DMS53 treated with DMSO at 0.1 percent for 48 hours (cell line): ENCODE measurements around the gene PABPN1.
"Not testable (repeated sequence)": the region's sequence is repeated elsewhere in the genome, so short reads cannot be mapped to it uniquely, and the experiment has no call there.

ENCODE experiments used
- DNase-seq: peaks from one replicate; lab custom pipeline; 2025; ENCODE audit not compliant: unreplicated experiment; lab: John Stamatoyannopoulos, UW

Gene PABPN1, protein sequence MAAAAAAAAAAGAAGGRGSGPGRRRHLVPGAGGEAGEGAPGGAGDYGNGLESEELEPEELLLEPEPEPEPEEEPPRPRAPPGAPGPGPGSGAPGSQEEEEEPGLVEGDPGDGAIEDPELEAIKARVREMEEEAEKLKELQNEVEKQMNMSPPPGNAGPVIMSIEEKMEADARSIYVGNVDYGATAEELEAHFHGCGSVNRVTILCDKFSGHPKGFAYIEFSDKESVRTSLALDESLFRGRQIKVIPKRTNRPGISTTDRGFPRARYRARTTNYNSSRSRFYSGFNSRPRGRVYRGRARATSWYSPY

DNA sequence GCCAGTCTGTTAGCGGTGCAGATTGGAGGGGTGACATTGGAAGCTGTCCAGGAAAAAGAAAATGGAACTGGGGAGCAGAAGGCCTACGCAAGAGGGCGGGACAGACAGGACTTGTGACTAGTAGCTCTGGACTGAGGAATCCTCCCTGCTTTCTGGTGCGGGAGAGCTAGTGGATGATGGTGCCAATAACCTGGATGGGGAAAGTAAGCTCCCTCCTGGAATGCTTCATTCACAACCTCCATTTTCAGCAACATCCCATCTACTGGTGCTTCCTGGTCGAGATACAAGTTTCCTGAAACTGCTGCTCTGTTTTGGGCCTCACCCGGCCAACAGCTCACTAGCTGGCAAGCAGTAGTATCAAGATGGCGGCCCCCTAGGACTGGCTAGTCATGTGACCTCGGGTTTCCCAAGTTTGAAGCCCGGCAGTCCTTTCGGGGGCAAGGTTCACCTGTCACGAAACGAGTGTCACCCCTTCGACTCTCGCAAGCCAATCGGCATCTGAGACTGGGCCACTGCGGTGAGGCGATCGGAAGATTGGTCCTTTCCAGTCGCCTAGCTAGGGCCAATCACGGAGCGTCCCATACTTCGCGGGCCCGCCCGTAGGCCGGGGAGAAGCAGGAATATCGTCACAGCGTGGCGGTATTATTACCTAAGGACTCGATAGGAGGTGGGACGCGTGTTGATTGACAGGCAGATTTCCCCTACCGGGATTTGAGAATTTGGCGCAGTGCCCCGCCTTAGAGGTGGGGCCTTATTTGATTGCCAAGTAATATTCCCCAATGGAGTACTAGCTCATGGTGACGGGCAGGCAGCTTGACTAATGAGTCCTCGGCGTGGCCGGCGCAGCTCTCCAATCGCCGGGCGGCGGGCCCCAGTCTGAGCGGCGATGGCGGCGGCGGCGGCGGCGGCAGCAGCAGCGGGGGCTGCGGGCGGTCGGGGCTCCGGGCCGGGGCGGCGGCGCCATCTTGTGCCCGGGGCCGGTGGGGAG lies at the start of gene PABPN1:
Gene PABPN1 (plus strand): TSS at position 874 of the 988 bp plus-strand sequence. CDS start 13 bp downstream, at position 887.
- peak; percentile 97 for DNase-seq

DNA sequence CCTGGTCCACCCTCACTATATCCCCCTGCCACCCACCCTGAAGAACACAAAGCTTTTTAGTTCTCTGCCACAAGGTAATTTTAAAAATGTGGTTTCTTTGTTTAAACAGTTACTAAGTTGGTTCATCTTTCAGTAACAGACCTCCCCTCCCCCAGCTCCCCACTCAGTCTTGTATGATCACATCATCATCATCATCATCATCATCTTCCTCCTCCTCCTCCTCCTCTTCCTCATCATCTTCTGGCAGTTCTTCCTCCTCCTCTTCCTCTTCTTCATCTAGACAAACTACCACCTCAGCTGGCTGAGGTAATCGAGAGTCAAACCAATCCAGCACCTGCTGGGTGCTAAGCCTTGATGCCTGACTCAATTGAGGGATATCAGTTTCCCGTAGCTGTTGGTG lies 45.8 kb upstream of the PABPN1 start:
- no peak for DNase-seq

DNA sequence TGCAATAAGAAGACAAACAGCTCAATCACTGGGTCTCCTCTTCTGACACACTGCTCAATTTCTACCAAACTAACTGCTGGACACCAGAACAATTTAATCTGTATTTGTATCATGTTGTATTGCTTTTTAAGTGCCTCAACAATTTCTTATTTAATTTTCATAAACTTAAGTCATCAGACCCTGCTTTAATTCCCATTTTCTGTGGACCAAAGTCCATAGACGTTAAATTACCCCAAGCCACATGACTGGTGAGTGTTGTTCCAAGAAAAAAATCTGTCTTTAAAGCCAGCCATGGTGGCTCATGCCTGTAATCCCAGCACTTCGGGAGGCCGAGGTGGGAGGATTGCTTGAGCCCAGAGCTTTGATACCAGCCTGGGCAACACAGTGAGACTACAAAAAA lies 44.1 kb upstream of the PABPN1 start:
- no peak for DNase-seq

DNA sequence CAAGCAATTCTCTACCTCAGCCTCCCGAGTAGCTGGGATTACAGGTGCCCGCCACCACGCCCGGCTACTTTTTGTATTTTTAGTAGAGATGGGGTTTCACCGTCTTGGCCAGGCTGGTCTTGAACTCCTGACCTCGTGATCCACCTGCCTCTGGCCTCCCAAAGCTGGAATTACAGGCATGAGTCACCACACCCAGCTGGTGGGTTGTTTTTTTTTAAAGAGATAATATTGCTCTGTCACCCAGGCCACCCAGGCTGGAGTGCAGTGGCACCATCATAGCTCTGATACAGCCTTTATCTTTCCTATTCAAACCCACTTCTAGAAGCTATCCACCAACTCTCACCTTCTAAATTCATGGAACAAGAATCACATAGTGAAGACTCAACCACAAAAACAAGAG lies 43.3 kb upstream of the PABPN1 start:
- DNase-seq: not testable (repeated sequence)

DNA sequence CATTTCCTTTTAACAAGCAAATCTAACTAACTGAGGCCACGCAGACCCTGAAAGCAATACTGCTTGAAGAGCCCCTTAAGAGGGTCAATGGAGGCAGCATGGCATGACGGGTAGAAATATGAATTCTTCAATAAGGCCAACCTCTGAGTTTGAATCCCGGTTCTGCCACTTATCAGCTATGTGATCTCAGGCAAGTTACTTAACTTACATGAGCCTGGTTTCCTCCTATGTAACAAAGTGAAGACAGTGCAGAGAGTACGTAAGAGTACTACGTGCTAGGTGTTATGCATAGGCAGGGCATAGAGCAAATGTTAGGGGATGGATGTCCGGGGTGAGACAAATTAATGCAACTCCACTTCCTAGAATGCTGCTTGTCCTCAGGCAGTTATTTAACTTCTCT lies 40.0 kb upstream of the PABPN1 start:
- DNase-seq: no peak

DNA sequence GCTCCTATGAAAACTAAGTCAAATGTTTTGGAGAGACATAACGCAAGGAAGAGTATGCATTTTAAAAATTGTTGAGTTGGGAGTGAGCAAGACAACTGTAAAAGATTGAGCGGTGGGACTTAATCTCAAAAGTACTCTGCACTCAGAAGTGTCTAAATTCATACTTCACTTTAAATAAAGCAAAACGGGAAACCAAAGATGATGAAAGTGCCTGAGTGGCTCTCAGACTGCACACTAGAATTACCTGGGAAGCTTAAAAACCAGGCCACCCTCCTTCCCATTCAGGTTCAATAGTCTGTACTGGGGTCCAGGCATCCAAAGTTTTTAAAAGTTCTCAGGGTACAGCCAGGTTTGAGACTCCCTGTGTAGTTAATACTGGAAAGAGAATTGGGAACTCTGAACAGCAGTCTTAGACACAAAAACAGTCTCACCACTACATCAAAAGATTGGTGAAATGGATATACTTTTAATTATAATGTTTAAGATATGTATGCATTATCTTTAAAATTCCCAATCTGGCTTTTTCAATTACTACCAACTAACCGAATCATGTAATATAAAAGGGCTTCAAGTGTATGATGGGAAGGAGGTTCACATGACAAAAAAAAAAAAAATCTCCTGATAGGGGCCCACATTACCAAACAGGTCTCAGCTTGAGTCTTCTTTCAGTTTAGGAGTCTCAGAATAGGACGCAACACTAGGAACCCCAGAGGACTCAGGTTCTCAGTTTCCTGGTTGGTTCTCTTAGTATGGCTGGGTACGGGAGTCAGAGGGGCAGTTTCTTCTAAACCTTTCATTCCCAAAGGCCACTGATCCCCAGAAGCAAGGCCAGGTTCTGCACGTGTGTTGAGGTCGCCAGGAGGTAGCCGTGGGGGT lies 36.4 kb upstream of the PABPN1 start:
- no peak for DNase-seq

DNA sequence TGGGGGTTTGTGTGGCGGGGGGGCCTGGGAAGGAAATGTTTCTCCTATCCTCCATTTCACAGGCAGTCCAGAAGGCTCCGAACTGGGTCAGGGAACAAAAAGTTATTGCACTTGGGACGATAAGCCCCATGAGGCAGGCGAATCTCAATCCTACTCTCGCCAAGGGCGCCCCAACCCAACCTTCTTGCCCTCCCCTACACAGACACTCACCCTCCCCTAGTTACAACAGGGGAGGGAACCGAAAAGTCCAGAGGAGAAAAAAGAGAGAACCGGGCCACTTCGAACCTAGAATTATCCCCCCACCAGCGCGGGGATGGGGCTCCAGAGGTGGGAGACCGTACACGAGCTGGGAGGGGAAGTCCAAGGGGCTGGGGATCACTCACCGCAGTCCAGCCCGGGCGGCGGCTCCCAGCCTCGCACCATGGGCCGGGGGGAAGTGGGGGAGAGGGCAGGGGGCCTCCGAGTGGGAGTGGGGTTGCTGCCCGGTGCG lies 35.7 kb upstream of the PABPN1 start:
- DNase-seq: no peak

DNA sequence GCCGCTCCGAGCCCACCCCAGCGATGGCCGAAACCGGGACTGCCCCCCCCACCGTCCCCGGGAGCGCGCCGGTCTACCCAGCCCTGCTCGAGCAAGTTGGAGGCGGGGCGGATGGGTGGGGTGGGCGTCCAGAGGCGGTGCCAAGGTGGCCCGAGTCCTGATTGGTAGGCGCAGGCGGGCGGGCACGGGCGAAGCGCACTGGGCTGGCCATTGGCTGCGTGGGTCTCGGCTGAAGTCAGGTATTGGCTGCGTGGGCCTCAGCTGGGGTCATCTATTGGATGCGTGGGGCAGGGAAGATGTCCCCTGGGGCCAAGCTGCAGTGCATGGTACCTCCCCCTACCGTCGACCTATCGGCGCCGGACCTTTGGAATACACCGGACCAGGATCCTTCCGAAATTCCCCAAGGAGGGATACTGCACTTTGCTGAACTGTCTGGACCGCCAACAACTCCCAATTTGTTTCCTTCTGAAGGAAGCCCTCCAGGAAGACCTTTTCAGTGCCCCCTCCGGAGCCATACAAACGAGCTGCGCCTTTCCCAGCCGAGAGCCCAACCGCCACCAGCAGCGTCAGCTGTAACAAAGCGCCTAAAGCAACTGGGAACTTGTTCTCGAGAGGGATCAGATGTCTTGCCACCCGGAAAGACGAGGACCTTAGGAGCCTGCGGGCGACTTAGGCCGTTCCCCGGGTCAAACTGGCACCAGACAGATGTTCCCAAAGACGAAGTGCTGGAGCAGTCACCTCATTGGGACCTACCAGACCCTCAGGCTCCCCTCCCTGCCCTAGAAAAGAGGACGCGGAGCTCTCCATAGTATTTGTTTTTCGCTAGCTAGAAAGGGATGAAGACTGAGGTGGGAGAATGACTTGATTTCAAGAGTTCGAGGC lies 35.0 kb upstream of the PABPN1 start, which contains the start of gene HOMEZ:
Gene HOMEZ (minus strand): TSS at position 113 of the 882 bp plus-strand sequence. CDS start 180 bp downstream, outside the sequence.
- peak; percentile 92 for DNase-seq

DNA sequence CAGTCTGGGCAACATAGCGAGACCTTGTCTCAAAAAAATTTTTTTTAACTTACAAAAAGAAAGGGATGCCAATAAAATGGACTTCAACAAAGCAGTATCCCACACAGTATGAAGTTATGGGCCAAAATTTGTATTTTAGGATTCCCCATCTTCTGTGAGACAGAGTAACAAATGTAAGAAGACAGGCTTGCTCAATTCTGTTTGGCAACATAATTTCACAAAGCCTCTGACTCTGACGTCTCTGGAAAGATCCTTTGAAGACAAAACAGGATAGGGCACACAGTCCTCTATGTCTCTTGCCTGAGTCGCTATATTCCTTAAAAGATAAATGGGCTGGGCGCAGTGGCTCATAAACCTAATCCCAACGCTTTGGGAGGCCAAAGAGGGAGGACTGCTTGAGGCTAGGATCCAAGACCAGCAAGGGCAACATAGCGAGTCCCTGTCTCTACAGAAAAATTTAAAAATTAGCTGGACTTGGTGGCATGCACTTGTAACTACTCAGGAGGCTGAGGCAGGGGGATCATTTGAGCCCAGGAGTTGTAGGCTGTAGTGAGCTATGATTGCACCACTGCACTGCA lies 34.3 kb upstream of the PABPN1 start:
- no peak for DNase-seq

DNA sequence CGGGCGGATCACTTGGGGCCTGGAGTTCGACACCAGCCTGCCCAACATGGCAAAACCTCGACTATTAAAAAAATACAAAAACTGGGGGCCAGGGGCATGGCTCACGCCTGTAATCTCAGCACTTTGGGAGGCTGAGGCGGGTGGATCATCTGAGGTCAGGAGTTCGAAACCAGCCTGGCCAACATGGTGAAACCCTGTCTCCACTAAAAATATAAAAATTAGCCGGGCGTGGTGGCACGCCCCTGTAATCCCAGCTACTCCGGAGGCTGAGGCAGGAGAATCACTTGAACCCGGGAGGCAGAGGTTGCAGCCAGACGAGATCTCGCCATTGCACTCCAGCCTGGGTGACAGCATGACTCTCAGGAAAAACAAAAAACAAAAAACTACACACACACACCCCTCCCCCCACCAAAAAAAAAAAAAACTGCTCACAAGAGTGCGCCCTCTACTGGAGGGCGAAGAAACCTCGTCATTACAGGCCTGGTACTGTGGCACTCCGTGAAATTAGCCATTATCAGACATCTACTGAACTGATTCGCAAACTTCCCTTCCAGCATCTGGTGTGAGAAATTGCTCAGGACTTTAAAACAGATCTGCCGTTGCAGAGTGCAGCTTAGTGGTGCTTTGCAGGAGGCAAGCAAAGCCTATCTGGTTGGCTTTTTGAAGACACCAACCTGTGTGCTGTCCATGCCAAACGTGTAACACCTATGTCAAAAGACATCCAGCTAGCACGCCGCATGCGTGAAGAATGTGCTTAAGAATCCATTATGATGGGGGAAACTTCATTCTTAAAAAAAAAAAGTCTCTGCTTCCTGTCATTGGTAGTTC lies 26.3 kb upstream of the PABPN1 start:
- DNase-seq: peak; percentile 41

DNA sequence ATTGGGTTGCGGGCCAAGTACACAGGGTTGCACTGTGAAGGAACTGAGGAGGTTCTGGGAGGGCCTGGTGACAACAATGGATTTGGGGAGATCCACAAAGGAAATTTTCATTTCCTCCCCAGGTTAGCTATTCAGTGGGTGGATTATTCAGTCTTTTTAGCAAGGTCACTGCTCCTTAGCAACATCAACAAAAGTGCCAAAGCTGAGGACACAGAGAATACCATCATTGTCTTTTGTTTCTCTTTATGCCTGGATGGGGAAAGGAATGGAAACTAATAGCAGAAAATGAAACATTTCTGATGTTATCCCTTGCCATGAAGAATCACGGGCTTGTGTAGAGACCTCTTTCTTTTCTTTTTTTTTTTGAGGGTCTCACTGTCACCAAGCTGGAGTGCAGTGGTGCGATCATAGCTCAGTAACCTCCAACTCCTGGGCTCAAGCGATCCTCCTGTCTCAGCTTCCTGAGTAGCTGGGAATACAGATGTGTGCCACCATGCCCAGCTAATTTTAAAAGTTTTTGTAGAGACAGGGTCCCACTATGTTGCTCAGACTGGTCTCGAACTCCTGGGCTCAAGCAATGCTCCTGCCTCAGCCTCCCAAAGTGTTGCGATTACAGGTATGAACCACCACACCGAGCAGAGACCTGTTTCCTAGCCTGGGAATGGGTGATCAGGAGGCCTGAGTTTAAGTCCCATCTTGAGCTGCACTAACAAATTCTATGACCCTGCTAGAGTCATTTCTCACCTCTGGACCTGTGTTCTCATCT lies 25.1 kb upstream of the PABPN1 start:
- no peak for DNase-seq

DNA sequence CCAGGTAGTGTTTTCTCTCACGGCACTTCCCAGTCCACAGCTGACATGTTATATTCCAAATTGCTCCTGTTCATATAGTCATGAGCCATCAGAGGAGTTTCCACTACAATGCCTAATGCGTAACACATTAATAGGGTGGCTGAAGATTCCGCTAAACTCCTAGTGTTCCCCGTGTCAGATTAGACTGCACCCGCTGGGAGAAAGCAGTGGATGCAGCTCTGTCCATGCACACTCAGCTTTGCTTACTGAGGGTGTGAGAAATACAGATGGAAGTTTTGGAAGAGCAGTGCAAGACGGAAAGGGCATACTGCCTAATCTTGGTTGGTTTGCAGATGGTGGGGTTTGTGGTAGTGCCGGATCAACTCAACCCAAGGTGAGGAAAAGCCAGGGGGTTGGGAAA lies 24.2 kb upstream of the PABPN1 start:
- DNase-seq: no peak

DNA sequence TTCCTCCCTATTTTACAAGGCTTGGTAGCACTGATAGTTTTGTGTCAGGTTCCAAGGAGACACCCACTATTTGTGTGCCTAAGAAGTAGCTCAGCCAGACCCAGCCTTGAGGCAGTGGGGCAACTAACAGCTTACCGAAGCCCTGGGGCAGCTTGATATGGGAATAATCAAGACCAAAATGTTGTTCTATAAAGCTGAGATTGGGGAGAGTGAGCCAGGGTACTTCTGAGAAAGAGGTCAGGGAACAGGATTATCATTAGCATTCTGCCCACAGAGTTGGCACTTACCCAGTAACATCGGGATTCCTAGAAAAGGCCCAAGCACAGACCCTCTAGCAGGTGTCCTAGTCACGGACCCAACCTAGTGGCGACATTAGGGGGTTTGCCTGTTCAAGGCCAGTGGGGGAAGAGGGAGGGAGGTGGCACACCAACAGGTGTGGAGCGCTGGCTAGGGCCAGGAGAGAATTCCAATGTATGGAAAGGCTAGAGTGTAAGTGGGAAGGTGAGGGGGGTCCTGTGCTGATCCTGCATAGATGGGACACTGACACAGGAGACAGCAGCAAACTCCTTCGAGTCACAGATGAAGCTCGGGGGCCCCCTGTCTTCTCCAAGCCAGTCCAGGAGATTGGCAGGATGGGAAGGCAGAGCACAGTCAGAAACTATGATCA lies 23.5 kb upstream of the PABPN1 start:
- DNase-seq: no peak

DNA sequence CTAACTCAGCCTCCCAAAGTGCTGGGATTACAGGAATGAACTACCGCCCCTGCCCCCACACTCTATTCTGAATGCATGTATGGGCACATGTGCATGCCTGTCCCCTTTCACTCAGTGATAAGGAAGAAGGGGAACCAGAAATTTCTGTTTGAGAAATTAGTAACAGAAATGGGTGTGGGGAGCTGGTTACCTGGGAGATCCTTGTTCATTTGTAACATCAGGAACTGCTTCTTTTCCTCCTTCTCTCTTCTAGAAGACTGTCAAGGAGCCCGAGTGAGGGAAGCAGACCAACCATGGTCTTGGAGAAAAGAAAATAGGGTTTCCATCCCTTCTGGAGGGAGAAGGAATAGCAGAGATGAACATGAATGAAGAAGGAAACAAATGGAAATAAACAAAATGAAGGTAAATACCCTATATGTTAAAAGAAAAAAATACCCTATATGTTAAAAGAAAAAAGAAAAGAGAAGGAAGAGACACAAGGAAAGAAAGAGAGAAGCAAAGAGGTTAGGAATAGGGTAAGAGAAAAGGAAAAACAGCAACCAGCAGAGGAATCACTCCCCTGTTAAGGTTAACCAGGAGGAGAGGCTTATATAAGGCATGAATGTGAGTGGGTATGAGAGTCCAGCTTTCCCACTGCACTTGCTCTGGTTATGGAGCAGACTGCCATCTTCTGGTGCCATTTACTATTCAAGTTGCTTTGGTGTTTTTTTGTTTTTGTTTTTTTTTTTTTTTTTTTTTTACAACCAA lies 21.9 kb upstream of the PABPN1 start:
- no peak for DNase-seq

DNA sequence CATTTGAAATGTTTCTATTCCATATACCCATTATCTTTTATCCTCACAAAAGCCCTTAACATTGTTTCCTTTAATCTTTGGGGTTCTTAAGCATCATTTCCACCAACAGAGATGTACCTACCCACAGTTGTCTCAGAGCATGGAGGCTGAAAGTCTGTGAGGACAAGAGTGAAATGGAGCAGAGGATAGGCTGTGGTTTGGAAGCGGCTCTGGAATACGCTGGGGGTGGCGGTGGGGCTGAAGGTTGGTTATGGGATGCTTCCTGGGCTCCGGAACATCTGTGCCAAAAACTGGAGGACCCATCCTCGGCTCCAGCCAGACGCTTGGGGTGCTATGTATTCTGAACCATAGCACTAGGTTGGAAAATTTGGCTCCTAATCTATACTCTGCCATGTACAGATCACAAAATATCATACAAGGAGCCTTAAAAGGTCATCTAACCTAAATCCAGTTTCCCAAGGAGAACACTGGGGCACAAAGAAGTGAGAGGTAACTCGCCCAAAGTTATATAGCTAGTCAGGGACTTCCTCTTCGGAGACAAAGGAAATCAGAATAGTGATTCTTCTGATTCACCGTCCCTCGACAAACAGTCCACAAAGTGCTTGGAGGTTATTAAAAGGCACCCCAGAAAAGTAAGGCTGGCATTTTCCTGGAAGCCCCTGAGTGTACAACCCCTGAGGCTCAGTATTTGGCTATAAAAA lies 21.1 kb upstream of the PABPN1 start:
- DNase-seq: no peak

DNA sequence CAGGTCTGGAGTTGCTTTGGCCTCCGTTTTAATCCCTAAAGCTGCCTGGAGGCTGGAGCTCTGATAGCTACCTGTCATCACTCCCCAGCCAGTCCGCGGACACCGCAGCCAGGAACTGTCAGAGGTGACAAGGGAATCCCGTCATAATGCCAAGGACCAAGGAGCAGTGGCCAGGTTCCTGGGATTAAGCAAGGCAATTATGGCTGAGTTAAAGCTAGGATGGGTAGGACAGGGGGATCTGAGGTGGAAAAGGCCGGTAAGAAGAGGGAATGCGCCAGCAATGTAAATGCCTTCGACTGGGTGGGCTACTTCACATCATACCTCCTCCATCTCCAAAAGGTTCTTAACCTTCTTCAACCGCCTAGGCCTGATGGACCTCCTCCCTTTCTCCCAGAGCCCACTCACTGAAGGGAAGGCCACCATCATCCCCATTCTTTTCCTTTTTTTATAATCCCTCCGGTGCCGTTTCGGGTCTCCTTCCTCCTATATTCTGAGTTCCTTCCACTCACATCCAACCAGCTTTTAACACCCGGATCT lies 20.5 kb upstream of the PABPN1 start:
- DNase-seq: no peak
